GM11168 (cell line): Measurements from ENCODE around the gene ZNF761.
"Not testable (repeated sequence)": the region's sequence is repeated elsewhere in the genome, so short reads cannot be mapped to it uniquely, and the experiment has no call there.

ENCODE experiments used
- in situ Hi-C: fragments of 300-500 bp; cut with MboI; formaldehyde crosslinking; loops from one replicate; pipeline ENCODE4 v1.12.0; 2022; ENCODE audit warnings: low sequenced_read_pairs; ENCODE audit not compliant: unreplicated experiment

ZNF761 gene

DNA sequence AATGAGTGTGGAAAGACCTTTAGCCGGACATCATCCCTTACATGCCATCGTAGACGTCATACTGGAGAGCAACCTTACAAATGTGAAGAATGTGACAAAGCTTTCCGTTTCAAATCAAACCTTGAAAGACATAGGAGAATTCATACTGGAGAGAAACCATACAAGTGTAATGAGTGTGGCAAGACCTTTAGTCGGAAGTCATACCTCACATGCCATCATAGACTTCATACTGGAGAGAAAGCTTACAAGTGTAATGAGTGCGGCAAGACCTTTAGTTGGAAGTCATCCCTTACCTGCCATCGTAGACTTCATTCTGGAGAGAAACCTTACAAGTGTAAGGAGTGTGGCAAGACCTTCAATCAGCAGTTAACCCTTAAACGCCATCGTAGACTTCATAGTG, 24.0 kb downstream of the ZNF761 start:
- in situ Hi-C loops = no loop called here

DNA sequence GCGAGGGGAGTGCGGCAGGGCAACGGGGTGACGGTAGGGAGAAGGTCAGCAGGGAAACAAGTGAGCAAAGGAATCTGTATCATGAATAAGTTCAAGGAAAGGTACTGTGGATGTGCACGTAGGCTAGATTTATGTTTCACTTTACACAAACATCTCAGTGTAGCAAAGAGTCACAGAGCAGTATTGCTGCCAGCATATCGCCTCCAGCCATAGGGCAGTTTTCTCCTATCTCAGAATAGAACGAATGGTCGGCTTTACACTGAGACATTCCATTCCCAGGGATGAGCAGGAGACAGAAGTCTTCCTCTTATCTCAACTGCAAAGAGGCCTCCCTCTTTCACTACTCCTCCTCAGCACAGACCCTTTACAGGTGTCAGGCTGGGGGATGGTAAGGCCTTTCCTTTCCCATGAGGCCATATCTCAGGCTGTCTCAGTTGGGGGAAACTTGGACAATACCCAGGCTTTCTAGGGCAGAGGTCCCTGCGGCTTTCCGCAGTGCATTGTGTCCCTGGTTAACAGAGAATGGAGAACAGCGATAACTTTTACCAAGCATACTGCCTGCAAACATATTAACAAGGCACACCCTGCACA, 28.4 kb downstream of the ZNF761 start:
- in situ Hi-C loops = not testable (repeated sequence)

DNA sequence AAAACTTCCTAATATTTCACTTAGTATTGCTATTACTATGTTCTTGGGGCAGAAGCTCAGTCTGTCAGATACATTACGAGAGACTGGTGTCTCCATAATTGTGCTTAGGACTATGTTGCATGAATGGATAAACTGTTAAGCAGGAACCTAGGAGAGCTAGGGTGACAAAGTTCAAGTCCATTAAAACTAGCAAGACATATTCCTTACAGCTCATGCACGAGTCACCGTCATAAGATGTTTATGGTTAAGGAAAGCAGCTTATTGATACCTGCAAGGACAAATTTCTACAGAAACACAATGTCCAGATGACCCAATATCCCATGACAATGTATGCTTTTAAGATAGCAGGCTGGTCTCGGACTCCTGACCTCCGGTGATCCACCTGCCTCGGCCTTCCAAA, 30.1 kb downstream of the ZNF761 start:
- in situ Hi-C loops = no loop called here

DNA sequence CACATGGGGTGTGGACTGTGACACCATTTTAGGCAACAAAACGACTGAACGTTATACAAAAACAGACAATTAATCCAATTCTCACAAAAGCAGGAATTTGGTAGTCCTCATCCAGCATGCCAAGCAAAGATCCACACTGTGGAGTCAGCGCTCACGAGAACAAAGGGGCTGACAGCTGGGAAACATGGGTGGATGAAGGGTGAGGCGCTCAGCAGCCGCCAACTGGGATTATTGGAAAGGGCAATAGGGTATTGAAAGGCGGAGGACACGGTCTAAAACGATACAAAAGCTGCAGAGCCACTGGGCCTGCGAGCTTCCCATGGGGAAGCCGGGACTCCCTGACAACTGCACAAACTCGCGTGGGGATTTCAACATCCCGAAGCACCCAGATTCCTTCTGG, 31.1 kb downstream of the ZNF761 start:
- in situ Hi-C loops = no loop called here

DNA sequence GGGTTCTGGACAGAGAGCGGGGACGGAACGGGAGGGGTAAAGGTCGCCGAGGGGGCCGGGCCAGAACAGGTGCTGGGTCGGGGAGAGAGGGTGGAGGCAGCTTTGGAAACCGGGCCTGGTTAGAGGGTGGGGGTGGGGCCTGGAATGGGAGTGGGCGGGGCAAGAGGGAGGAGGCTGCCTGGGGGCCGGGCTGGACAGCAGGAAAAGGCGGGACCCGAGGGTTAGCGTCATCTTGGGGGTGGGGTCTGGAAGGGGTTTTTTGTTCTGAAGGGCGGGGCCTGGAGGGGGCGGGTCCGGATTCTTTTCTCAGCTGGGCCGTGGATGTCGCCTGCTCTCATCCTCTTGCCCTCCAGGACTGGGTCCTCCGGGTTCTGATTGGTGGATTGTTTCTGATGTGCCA, 31.5 kb downstream of the ZNF761 start:
- in situ Hi-C loops = no loop called here

DNA sequence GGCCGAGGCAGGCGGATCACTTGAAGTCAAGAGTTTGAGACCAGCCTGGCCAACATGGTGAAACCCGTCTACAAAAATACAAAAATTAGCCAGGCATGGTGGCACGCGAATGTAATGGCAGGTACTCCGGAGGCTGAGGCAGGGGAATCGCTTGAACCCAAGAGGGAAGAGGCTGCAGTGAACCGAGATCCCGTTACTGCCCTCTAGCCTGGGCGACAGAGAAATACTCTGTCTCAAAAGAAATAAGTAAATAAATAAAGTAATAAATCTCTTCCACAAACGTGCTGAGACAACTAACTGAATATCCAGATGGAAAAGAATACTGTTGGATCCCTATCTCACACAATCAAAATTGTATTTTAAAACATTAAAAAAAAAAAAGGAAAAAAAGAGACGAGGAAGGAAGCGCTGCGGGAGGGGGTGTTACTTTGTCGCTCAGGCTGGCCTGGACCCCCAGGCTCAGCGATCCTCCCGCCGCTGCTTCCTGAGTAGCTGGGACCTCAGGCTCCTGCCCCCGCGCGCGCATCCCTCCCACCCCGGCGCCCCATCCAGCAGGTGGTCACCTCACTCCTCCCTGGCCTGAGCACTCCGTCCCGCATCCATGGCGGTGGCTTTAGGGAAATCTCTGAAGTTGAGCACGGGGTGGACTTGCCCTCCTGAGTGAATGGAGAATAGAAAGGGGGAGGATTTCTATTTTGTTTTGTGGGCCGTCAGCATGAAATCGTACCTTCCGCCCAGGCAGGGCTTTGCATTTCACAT, 35.1 kb downstream of the ZNF761 start:
- in situ Hi-C loops = no loop called here

DNA sequence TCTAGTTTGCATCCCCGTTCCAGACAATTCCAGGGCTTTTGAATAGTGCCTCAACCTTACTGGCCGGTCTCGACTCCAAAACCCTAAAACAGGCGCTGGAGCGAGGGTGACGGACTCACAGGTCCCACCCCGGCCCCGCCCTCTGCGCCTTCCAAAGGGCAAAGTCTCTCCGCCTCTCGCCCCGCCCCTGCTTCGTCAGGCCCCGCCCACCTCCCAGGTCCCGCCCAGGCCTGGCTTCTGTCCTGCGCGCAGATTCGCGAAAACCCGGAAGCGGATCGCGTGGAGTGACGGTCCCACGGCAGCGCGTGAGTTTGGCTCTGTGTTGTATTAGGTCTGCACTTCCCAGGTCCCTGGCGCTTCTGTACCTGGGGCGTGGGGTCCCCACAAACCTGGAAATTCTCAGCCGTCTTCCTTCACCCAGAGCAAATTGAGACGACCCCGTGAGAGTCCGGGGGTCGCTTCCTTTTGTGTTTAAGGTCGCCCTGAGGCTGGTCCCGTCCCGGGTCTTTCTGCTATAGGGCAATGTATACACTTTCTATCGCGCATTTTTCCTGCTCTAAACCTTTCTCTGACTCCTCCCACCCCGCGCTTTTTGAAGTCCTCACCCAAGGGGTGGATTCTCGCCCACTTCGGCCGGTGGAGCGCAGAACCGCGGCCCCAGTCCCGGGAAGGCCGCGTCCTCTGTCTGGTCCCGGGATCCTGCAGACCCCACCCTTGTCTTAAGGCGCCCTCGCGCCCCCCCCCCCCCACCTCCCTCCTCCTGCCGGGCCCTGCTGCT, 35.9 kb downstream of the ZNF761 start, which contains the start of gene ZNF813:
Gene ZNF813, plus strand, starts transcription at position 249 of the 778 bp plus-strand sequence. CDS start 16,090 bp downstream, outside the sequence.
- in situ Hi-C loops = no loop called here

DNA sequence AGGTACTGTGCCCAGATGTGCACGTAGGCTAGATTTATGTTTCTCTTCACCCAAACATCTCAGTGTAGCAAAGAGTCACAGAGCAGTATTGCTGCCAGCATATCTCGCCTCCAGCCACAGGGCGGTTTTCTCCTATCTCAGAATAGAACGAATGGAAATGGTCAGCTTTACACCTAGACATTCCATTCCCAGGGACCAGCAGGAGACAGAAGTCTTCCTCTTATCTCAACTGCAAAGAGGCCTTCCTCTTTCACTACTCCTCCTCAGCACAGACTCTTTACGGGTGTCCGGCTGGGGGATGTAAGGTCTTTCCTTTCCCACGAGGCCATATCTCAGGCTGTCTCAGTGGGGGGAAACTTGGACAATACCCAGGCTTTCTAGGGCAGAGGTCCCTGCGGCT, 36.8 kb downstream of the ZNF761 start:
- in situ Hi-C loops = not testable (repeated sequence)

DNA sequence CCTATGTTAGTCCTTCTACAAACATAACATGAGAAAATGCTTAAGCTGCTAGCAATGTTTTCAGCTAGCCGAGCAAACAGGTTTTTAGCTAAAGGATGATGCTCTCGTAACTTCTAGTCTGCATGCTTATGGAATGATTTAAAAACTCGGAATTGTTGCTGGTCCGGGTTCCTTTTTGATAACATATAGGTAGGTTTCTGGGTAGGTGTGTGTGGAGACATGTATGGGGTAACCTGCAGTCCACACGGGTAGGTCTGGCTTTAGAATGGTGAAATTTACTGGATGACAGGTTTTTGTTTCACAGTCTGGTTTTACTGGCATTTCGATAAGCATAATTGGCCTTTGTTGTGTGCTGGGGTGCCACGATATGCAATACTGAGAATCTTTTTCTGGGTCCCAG, 40.1 kb downstream of the ZNF761 start:
- in situ Hi-C loops = no loop called here

DNA sequence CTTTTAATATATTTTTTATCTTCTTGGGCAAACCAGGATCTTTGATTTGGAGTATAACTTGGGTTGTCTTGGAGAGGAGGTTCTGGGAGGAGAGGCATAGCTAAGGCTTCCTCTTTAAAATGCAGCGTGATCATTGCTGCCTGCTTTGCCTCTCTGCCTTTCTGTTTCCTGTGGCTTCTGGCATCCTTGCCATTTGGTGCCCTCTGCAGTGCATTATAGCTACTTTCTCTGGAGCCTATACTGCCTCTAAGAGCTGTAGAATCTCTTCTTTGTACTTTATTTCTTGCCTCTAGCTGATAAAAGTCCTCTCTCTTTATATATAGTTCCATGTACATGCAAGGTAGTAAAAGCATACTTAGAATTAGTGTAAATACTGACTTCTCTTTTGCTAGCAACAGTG, 43.0 kb downstream of the ZNF761 start:
- in situ Hi-C loops = not testable (repeated sequence)

DNA sequence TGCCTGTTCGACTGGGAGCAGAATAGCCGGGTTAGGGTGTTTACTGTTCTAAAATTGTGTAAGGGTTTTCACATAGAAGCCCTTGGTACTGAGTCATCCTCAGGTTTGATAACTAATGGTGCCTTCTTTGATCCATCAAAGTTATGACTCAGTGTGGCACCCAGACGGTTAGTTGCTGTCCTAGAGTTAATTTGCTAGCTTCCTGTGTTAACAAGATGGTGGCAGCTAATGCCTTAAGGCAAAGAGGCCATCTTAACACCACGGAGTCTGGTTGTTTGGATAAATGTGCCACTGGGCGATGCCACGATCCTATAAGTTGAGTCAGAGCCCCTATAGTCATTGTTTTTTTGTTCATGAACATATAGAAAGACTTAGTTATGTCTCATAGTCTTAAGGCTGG, 43.7 kb downstream of the ZNF761 start:
- in situ Hi-C loops = not testable (repeated sequence)

DNA sequence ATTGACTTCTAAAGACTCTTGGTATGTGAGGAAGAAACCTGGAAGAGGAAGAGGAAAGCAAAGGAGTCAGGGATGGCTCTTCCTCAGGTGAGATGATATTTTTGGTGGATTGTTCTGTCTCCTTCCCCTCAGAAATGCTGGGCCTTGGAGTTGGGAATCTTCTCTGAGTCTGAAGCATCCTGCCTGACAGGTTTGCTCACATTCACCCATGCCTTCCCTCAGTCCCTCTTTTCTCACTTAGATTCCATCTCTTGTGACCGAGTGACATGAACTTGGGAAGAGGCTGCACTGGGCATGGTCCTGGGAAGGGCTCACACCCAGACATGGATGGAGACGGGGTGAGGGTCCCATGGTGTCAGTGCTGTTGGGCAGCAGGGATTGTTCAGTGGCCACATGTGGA, 52.0 kb downstream of the ZNF761 start:
- in situ Hi-C loops = not testable (repeated sequence)

DNA sequence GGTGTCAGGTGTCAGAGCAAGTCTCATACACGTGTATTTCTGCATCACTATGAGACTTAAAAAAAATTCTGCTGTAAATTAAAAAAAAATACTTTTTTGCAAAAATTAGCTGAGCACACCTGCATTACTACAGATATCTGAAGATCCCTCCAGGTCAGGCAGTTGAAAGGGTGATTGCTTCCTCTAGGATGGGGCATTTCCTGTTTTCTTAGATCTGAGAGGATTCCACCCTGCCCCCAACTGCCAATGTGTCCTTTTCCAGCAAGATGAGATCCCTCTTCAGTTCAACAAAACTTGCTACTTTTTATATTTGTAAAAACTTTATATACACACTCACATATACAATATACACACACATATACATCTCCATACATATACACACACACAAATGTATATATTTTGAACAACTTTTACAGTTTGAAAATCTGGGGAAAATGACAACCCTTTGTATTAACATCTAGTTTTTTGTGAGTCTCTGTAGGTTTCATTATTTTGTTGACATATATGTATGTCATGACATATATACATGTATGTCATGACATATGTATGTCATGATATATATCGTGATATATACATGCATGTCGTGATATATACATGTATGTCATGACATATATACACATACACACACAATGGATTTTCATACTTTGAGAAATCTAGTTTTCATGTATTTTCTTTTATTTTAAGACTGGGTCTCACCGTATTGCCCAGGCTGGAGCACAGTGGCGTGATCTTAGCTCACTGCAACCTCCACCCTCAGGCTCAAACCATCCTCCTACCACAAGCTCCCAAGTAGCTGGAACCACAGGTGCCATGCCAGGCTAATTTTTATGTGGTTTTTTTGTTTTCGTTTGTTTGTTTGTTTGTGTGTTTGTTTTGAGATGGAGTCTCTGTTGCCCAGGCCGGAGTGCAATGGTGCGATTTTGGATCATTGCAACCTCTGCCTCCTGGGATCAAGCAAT, 53.5 kb downstream of the ZNF761 start:
- in situ Hi-C loops = no loop called here

DNA sequence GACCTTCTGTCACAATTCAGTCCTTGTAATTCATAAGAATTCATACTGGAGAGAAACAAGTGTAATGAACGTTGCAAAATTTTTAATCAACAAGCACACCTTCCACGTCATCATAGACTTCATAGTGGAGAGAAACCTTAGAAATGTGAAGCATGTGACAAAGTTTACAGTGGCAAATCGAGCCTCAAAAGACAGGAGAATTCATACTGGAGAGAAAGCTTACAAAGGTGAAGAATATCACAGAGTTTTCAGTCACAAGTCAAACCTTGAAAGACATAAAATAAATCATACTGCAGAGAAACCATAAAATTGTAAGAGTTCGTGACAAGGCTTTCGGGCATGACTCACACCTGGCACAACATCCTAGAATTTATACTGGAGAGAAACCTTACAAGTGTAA, 60.4 kb downstream of the ZNF761 start:
- in situ Hi-C loops = no loop called here

DNA sequence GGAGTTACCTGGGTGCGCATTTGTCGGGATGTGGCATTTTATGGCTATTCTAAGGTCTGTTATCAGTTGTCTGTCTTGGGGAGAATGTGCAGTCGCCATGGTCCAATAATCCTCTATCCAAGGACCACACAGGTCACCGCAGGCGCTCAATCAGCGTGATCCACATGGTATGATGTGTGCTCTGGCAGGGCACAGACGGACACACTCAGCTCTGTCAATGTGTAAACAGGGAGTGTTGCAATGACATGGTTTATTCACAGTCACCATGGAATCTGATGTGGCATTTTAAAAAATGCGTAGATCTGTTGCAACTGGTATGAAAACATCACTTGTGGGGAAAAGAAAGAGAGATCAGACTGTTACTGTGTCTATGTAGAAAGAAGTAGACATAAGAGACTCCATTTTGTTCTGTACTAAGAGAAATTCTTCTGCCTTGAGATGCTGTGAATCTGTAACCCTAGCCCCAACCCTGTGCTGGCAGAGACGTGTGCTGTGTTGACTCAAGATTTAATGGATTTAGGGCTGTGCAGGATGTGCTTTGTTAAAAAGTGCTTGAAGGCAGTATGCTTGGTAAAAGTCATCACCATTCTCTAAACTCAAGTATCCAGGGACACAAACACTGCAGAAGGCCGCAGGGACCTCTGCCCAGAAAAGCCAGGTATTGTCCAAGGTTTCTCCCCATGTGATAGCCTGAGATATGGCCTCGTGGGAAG, 65.7 kb downstream of the ZNF761 start:
- in situ Hi-C loops = not testable (repeated sequence)

DNA sequence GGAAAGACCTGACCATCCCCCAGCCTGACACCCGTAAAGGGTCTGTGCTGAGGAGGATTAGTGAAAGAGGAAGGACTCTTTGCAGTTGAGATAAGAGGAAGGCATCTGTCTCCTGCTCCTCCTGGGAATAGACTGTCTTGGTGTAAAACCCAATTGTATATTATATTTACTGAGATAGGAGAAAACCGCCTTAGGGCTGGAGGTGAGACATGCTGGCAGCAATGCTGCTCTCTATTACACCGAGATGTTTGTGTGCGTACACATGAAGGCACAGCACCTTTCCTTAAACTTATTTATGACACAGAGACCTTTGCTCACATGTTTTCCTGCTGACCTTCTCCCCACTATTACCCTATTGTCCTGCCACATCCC, 66.2 kb downstream of the ZNF761 start:
- in situ Hi-C loops = not testable (repeated sequence)

DNA sequence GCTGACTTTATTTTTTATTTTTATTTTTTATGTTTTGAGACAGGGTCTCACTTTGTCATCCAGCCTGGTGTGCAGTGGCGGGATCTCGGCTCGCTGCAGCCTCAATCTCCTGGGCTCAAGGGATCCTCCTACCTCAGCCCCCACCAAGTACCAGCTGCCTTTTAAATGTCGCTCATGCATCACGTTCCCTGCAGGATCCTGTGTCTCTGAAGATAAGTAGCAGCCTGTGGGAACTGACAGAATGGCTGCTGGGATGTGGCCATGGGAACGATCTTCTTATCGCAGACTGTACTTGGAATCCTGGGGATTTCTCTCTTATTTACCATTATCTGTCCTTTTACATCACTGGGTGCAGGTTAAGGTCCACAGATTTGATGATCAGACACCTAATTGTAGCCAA, 71.4 kb downstream of the ZNF761 start:
- in situ Hi-C loops = not testable (repeated sequence)

DNA sequence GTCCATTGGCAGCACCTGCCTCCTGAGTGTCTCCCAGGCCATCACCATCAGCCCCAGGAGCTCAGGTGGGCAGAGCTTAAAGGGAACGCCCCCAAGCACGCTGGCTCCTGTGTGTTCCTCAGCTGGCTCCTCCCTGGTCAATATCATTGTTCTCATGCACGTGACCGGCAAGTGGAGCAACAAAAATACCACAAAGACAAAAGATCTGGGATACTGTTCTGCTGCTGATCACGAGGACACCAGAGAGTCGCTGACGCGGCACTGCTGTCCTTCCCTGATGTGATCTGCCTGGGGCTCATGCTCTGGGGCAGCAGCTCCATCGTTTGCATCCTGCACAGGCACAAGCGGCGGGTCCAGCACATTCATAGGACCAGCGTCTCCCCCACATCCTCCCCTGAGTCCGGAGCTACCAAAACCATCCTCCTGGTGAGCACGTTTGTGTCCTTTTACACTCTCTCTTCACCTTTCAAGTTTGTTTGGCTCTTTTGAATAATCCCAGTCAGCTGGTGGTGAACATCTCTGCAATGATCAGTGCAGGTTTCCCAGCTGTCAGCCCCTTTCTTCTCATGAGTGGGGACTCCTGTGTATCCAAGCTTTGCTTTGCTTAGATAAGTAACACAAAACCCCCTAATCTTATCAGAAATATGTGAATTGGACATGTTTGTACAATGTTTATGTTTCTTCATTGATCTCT, 72.0 kb downstream of the ZNF761 start:
- in situ Hi-C loops = not testable (repeated sequence)

DNA sequence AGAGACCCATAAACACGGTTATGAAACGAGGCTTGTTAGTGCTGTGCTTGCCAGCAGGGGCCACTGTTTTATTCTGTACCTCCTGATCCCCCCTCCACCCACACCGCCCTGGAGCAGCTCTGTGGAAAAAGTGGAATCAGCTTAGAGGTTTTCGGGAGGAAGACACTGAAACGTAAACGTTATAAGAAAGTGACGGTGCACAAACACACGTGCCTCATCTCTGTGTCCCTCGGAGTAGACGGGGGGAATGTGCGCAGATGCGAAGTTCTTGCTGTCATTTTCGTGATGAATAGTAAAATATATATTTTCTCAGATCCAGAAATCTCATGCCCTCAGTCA, 72.5 kb downstream of the ZNF761 start:
- in situ Hi-C loops = not testable (repeated sequence)
